Measurements from ENCODE around the gene DDX50.
A peak's percentile ranks its signal among the peaks of the same experiment; 100 is the strongest.

DNA sequence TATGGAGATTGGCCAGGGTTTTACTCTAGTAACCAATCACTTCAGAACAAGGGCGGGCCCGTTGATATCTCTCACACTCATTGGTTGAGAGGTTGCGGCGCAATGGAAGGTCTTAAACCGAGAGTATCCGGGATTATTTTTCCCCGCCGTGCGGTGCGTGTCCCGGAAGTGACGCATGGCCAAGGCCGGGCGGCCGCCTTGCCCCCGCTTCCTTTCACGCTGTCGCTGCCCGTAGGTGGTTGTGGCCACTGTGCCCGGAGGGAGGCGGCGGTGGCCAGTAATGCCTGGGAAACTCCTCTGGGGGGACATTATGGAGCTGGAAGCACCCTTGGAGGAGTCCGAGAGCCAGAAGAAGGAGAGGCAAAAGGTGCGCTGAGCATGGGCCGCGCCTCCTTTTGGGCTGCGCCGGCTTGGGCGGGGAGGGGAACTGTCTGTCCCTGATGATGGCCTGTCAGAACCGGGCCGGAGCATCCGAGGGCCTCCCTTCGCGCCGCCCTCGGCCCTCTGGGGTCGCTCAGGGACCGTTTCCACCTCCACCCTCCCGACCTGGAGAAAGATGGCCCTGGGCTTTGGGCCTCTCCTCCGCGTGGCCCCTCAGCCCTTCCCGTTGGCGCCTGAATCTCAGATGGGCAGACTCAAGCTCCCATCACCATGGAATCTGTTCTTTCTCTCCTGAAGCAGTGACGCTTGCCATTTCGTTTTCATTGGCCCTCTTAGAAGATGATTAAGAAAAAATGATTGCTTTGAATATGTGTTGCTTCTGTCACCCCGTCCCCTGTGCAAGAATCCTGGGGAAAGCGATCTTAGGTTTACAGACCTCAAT is at the start of gene DDX50:
- TF ChIP-seq CBX2 (IDR thresholded peaks at IDR 0.05; ENCODE audit: borderline replicate concordance, low read depth) (no peak), FOXS1 (CRISPR knock-in tag; IDR thresholded peaks at IDR 0.05) (no peak), POLR2A (IDR thresholded peaks at IDR 0.05; ENCODE audit: low read length) (peak; percentile 83), CBX8 (IDR thresholded peaks at IDR 0.05) (no peak), EP300 (IDR thresholded peaks at IDR 0.05) (no peak), EHMT2 (IDR thresholded peaks at IDR 0.05; ENCODE audit: low read depth) (no peak), KDM1A (IDR thresholded peaks at IDR 0.05; ENCODE audit: low read depth) (no peak), RFX5 (IDR thresholded peaks at IDR 0.05) (no peak), BHLHE40 (IDR thresholded peaks at IDR 0.05; ENCODE audit: low read depth, low read length) (no peak), JUN (IDR thresholded peaks at IDR 0.05) (peak in 1 of 2 experiments; percentile 81; a peak in 3 of 5 replicates)
- TF ChIP-seq, protein P1, sequence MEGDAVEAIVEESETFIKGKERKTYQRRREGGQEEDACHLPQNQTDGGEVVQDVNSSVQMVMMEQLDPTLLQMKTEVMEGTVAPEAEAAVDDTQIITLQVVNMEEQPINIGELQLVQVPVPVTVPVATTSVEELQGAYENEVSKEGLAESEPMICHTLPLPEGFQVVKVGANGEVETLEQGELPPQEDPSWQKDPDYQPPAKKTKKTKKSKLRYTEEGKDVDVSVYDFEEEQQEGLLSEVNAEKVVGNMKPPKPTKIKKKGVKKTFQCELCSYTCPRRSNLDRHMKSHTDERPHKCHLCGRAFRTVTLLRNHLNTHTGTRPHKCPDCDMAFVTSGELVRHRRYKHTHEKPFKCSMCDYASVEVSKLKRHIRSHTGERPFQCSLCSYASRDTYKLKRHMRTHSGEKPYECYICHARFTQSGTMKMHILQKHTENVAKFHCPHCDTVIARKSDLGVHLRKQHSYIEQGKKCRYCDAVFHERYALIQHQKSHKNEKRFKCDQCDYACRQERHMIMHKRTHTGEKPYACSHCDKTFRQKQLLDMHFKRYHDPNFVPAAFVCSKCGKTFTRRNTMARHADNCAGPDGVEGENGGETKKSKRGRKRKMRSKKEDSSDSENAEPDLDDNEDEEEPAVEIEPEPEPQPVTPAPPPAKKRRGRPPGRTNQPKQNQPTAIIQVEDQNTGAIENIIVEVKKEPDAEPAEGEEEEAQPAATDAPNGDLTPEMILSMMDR (IDR thresholded peaks at IDR 0.05), result no peak
- TF ChIP-seq, protein P2, sequence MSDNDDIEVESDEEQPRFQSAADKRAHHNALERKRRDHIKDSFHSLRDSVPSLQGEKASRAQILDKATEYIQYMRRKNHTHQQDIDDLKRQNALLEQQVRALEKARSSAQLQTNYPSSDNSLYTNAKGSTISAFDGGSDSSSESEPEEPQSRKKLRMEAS (IDR thresholded peaks at IDR 0.05), result peak; percentile 39

All from A549 (cell line).